MCF 10A (cell line): ENCODE results near the gene SHTN1. TPM values are rescaled to one million over a fixed set of nuclear protein-coding genes. Genes with fewer than 3 reads are reported as not detected.

Experiments used
- BruUV-seq: library from RNA; stranded (reverse); fragments of 400-500 nt; replicated peaks from 2 replicates; lab custom pipeline; 2021; lab: Mats Ljungman, UMichigan
- CTCF ChIA-PET: fragments of 300-600 bp; sonication (Branson Sonifier 250); formaldehyde crosslinking; extraction: SDS; loops from one replicate; lab custom pipeline; 2021; ENCODE audit warnings: antibody characterized with exemption, inconsistent platforms; lab: Yijun Ruan, JAX
- POLR2A ChIA-PET: fragments of 300-600, 350-650 bp; sonication (Branson Sonifier 250); formaldehyde crosslinking; extraction: SDS; loops from one replicate; lab custom pipeline; 2020; ENCODE audit warnings: antibody characterized with exemption, inconsistent platforms; lab: Yijun Ruan, JAX
- DNase-seq: peaks from one replicate; pipeline ENCODE4 v3.0.0-alpha.2; 2018; ENCODE audit not compliant: unreplicated experiment
- H3K27ac Mint-ChIP-seq: one replicate; pipeline ENCODE4 v1.8.0; 2022; ENCODE audit warnings: mild to moderate bottlenecking, low read depth, mixed read lengths; ENCODE audit not compliant: unreplicated experiment
- H3K27me3 Mint-ChIP-seq: one replicate; pipeline ENCODE4 v1.8.0; 2022; ENCODE audit warnings: mixed read lengths; ENCODE audit not compliant: insufficient read depth, unreplicated experiment
- H3K36me3 Mint-ChIP-seq: one replicate; pipeline ENCODE4 v1.8.0; 2022; ENCODE audit warnings: mild to moderate bottlenecking, moderate library complexity, mixed read lengths; ENCODE audit not compliant: insufficient read depth, unreplicated experiment
- H3K4me1 Mint-ChIP-seq: one replicate; pipeline ENCODE4 v1.8.0; 2022; ENCODE audit warnings: mixed read lengths; ENCODE audit not compliant: insufficient read depth, unreplicated experiment
- H3K4me3 Mint-ChIP-seq: one replicate; pipeline ENCODE4 v1.8.0; 2022; ENCODE audit warnings: mild to moderate bottlenecking, moderate library complexity, mixed read lengths; ENCODE audit not compliant: unreplicated experiment
- H3K9me3 Mint-ChIP-seq: one replicate; pipeline ENCODE4 v1.8.0; 2022; ENCODE audit warnings: mixed read lengths; ENCODE audit not compliant: unreplicated experiment
- CTCF ChIP-seq: fragments of 200-600 bp; IDR thresholded peaks from one replicate; pipeline ENCODE4 v1.8.0; 2022; ENCODE audit warnings: antibody characterized with exemption, mild to moderate bottlenecking; ENCODE audit not compliant: unreplicated experiment
- intact Hi-C: fragments of 100-400 bp; cut with micrococcal nuclease; formaldehyde crosslinking; loops from 2 replicates; pipeline ENCODE4 v1.14.1; 2022
- total RNA-seq: library from RNA; stranded (reverse); gene quantifications from 2 replicates; pipeline ENCODE4 v1.2.3, GENCODE V29; 2022

SHTN1 gene
- total RNA-seq, 1 experiment from 2014 or later: 39.2 TPM

- Mint-ChIP-seq H3K27ac (no peak overlapping the region), H3K9me3 (no peaks in the 10 kb centered on the region), H3K4me1 (no peaks in the 10 kb centered on the region), H3K36me3 (no peaks in the 10 kb centered on the region), H3K27me3 (no peaks in the 10 kb centered on the region), H3K4me3 (no peak overlapping the region)
- no peak for DNase-seq
- no TSS peak for BruUV-seq
- intact Hi-C loops: no loop called here
- CTCF ChIA-PET: interaction anchor here (1.2 kb wide), 2 partner anchors 15 to 186 kb away, joined by 5 to 7 read pairs; partner anchors contain the start of gene SHTN1
- TF ChIP-seq CTCF: no peak
- POLR2A ChIA-PET: interaction anchor here (0.7 to 1.3 kb wide), 3 partner anchors 17 to 46 kb away, joined by 3 to 4 read pairs (median 3); no protein-coding TSS in a partner anchor
Observed at GRCh38 chr10:116989439-116989838, 15.5 kb downstream of the SHTN1 start.

GRCh38 chr10:116988311-116988710 lies 16.7 kb downstream of the SHTN1 start:
- H3K36me3 Mint-ChIP-seq: no peaks in the 10 kb centered on the region
- POLR2A ChIA-PET: interaction anchor here (1.3 kb wide), 1 partner anchor 35 kb away, joined by 3 read pairs; no protein-coding TSS in a partner anchor

GRCh38 chr10:116985611-116986010 lies 19.4 kb downstream of the SHTN1 start:
- H3K9me3 Mint-ChIP-seq: no peaks in the 10 kb centered on the region
- intact Hi-C loops: no loop called here
- no peak overlapping the region for H3K27ac Mint-ChIP-seq
- no peak for TF ChIP-seq CTCF
- ChIA-PET CTCF (no interaction called here), POLR2A (no interaction called here)
- no TSS peak for BruUV-seq
- no peak overlapping the region for H3K4me3 Mint-ChIP-seq
- peak; percentile 16 for DNase-seq
- no peaks in the 10 kb centered on the region for H3K36me3 Mint-ChIP-seq
- no peaks in the 10 kb centered on the region for H3K4me1 Mint-ChIP-seq
- H3K27me3 Mint-ChIP-seq: no peaks in the 10 kb centered on the region

More at GRCh38 chr10:116988311-116988710, 16.7 kb downstream of the SHTN1 start:
- CTCF ChIA-PET: no interaction called here
- no peak for TF ChIP-seq CTCF
- no peaks in the 10 kb centered on the region for H3K27me3 Mint-ChIP-seq
- H3K4me3 Mint-ChIP-seq: no peak overlapping the region
- intact Hi-C loops: no loop called here
- H3K27ac Mint-ChIP-seq: no peak overlapping the region
- no peak for DNase-seq
- no peaks in the 10 kb centered on the region for H3K4me1 Mint-ChIP-seq
- H3K9me3 Mint-ChIP-seq: no peaks in the 10 kb centered on the region
- no TSS peak for BruUV-seq

GRCh38 chr10:116984202-116984990 lies 20.6 kb downstream of the SHTN1 start:
- no TSS peak for BruUV-seq

More at GRCh38 chr10:116984202-116984990, 20.6 kb downstream of the SHTN1 start:
- TF ChIP-seq CTCF: no peak
- no peak for DNase-seq
- no peaks in the 10 kb centered on the region for H3K4me1 Mint-ChIP-seq
- no peak overlapping the region for H3K27ac Mint-ChIP-seq
- ChIA-PET CTCF (interaction anchor here (0.5 kb wide), 1 partner anchor 67 kb away, joined by 7 read pairs; no protein-coding TSS in a partner anchor), POLR2A (no interaction called here)
- intact Hi-C loops: no loop called here
- no peaks in the 10 kb centered on the region for H3K36me3 Mint-ChIP-seq
- H3K27me3 Mint-ChIP-seq: no peaks in the 10 kb centered on the region
- H3K9me3 Mint-ChIP-seq: no peaks in the 10 kb centered on the region
- no peak overlapping the region for H3K4me3 Mint-ChIP-seq
